ENCODE measurements around the gene C3orf62. TPM values are rescaled to one million over a fixed set of nuclear protein-coding genes. Genes with fewer than 3 reads are reported as not detected.

C3orf62 gene
- total and polyA plus RNA-seq, 9 of the 15 experiments (the other 6 are each of a cell fraction or from before 2014, with no cell fraction given) = 1.3 to 5.7 (median 3.4) TPM

GRCh38 chr3:49238274-49239127, 38.5 kb downstream of the C3orf62 start (continued):
- TF ChIP-seq TSHZ1 (CRISPR knock-in tag; IDR thresholded peaks at IDR 0.05) (0 out of 2 replicates have a peak, but pooled peaks have one; percentile 33), HDGF (IDR thresholded peaks at IDR 0.05) (no peak), SP1 (CRISPR knock-in tag; IDR thresholded peaks at IDR 0.05) (peak; percentile 63), ZNF717 (CRISPR knock-in tag; IDR thresholded peaks at IDR 0.05) (no peak), ATF7 (IDR thresholded peaks at IDR 0.05) (peak; percentile 83), EHMT2 (IDR thresholded peaks at IDR 0.05) (peak; percentile 51; the same call in 1 of the 2 replicates), ZNF24 (IDR thresholded peaks at IDR 0.05) (peak; percentile 39; the same call in 1 of the 2 replicates), PCBP2 (IDR thresholded peaks at IDR 0.05; ENCODE audit: low read depth, low read length, poor library complexity, severe bottlenecking) (no peak), PYGO2 (tag; IDR thresholded peaks at IDR 0.05) (peak; percentile 85), TEAD1 (CRISPR knock-in tag; IDR thresholded peaks at IDR 0.05) (peak; percentile 89 to 90), JUNB (CRISPR knock-in tag; conservative IDR thresholded peaks at IDR 0.05) (no peak), TAL1 (IDR thresholded peaks at IDR 0.05) (peak; percentile 97), ZBTB7A (IDR thresholded peaks at IDR 0.05; ENCODE audit: borderline replicate concordance, control insufficient read depth, low read depth, low read length) (no peak), ZNF668 (CRISPR knock-in tag; IDR thresholded peaks at IDR 0.05) (no peak; the same call in 1 of the 2 replicates), STAT5B (CRISPR knock-in tag; IDR thresholded peaks at IDR 0.05) (no peak), STAG1 (CRISPR knock-in tag; IDR thresholded peaks at IDR 0.05; ENCODE audit: borderline replicate concordance) (no peak), MEF2D (tag; conservative IDR thresholded peaks at IDR 0.05; ENCODE audit: low read depth) (peak; percentile 89), NFIX (CRISPR knock-in tag; IDR thresholded peaks at IDR 0.05; ENCODE audit: low read depth) (no peak)
- TF ChIP-seq, protein P1, sequence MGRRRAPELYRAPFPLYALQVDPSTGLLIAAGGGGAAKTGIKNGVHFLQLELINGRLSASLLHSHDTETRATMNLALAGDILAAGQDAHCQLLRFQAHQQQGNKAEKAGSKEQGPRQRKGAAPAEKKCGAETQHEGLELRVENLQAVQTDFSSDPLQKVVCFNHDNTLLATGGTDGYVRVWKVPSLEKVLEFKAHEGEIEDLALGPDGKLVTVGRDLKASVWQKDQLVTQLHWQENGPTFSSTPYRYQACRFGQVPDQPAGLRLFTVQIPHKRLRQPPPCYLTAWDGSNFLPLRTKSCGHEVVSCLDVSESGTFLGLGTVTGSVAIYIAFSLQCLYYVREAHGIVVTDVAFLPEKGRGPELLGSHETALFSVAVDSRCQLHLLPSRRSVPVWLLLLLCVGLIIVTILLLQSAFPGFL (CRISPR knock-in tag; IDR thresholded peaks at IDR 0.05) = no peak
- TF ChIP-seq, protein P2, sequence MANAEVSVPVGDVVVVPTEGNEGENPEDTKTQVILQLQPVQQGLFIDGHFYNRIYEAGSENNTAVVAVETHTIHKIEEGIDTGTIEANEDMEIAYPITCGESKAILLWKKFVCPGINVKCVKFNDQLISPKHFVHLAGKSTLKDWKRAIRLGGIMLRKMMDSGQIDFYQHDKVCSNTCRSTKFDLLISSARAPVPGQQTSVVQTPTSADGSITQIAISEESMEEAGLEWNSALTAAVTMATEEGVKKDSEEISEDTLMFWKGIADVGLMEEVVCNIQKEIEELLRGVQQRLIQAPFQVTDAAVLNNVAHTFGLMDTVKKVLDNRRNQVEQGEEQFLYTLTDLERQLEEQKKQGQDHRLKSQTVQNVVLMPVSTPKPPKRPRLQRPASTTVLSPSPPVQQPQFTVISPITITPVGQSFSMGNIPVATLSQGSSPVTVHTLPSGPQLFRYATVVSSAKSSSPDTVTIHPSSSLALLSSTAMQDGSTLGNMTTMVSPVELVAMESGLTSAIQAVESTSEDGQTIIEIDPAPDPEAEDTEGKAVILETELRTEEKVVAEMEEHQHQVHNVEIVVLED (CRISPR knock-in tag; IDR thresholded peaks at IDR 0.05) = no peak
- TF ChIP-seq, protein P3, sequence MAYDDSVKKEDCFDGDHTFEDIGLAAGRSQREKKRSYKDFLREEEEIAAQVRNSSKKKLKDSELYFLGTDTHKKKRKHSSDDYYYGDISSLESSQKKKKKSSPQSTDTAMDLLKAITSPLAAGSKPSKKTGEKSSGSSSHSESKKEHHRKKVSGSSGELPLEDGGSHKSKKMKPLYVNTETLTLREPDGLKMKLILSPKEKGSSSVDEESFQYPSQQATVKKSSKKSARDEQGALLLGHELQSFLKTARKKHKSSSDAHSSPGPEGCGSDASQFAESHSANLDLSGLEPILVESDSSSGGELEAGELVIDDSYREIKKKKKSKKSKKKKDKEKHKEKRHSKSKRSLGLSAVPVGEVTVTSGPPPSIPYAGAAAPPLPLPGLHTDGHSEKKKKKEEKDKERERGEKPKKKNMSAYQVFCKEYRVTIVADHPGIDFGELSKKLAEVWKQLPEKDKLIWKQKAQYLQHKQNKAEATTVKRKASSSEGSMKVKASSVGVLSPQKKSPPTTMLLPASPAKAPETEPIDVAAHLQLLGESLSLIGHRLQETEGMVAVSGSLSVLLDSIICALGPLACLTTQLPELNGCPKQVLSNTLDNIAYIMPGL (CRISPR knock-in tag; IDR thresholded peaks at IDR 0.05) = no peak
